GM12892 (cell line): ENCODE results near the gene ASCL4.
A peak's percentile ranks its signal among the peaks of the same experiment; 100 is the strongest.

ENCODE experiments used
- DNase-seq: peaks from one replicate; pipeline ENCODE4 v3.0.0; 2011; ENCODE audit not compliant: insufficient read length
- FAIRE-seq: peaks from 2 replicates; lab custom pipeline; 2011; peaks lifted over from hg19 to GRCh38; lab: Jason Lieb, UNC
- POLR2A ChIP-seq: IDR thresholded peaks from 2 replicates; pipeline ENCODE4 v1.6.1; 2011; ENCODE audit warnings: low read depth, low read length, control low read depth
- POLR2AphosphoS5 ChIP-seq: IDR thresholded peaks from 2 replicates; pipeline ENCODE4 v1.6.1; 2011; ENCODE audit warnings: low read depth, low read length, control low read depth
- TAF1 ChIP-seq: IDR thresholded peaks from 2 replicates; pipeline ENCODE4 v1.6.1; 2011; ENCODE audit warnings: low read depth, mild to moderate bottlenecking, control low read depth, low read length, borderline replicate concordance

ASCL4 gene

DNA sequence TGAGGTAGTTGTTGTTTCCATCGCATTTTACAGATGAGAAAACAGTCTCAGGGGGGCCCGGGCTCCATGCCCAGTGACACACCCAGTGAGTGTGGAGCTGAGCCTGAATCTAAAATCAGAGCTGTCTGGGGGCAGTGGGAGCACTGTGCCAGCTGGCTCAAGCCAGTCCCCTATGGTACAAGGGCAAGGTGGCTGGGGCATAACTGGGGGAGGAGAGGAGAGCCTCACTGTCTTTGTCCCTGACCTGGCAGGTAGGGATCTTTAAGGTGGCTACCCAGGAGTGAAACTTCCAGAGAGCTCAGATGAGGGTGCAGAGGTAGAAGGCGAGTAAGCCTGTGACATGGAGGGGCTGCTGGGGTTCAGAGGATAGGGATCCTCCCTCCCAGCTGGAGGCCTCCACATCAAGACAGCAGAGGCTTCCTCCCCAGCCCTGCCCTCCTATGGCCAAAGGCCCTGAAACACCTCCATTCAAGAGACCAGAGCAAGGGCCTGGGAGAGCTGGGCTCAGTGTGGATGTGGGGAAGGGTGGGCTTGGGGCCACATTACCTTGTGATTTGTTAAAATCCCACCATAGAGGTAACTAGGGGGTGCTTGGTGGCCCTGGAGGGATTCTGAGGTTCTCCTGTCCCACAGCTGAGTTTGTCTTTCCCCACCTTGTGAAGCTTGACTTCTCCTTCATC lies 33.1 kb downstream of the ASCL4 start:
- FAIRE-seq (no peak), DNase-seq (no peak)
- TF ChIP-seq POLR2A: no peak
- no peak for TF ChIP-seq TAF1
- TF ChIP-seq POLR2AphosphoS5: no peak

DNA sequence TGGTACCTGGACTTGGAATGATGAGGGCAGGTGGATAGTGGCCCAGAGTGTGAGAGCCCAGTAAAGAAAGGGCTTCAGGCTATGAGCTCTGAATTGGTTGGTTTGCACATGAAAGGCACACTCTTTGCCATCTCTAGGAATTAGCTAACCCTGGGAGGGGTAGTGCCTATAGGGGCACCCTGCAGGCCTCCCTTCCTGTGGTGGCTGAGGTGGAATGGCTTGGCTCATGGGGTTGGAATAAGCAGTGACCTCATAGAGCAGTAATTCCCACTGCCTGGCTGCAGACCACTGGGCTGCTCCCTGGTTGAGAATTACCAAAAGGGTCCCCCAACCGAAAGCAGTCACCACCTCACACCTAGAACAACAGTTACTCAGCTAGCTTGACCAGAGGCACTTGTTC lies 42.7 kb downstream of the ASCL4 start:
- FAIRE-seq (peak; percentile 14), DNase-seq (no peak)
- TF ChIP-seq POLR2A (no peak), POLR2AphosphoS5 (no peak), TAF1 (no peak)

GRCh38 chr12:107818984-107819383 lies 44.5 kb downstream of the ASCL4 start:
- no peak for DNase-seq
- TF ChIP-seq TAF1 (no peak), POLR2A (no peak), POLR2AphosphoS5 (no peak)
- no peak for FAIRE-seq

- no peak for FAIRE-seq
- TF ChIP-seq POLR2AphosphoS5: no peak
- DNase-seq: no peak
Measured at GRCh38 chr12:107822356-107822755, 47.9 kb downstream of the ASCL4 start.
